Right lobe of liver (tissue), 4 donors: Measurements from ENCODE around the gene DNAI7.

ENCODE experiments used
- CTCF ChIP-seq, 4 donors: fragments of 200-600 bp in 3 of 4; fragments of 450-650 bp in 1 of 4; IDR thresholded peaks; one replicate each; pipeline versions ENCODE4 v1.5.1 to v1.8.0; 2016 to 2022; ENCODE audit warnings: antibody characterized with exemption in 4 of 4, mild to moderate bottlenecking in 2 of 4
- POLR2A ChIP-seq: fragments of 450-650 bp; IDR thresholded peaks from one replicate; pipeline ENCODE4 v1.6.1; 2017; ENCODE audit warnings: antibody characterized with exemption, mild to moderate bottlenecking
- donor health status: DM: no; HTN: no; CAD: no.
- donor health status: DM: no; HTN: no; CAD: no.
- donor health status: DM: no; HTN: yes; CAD: no.

- TF ChIP-seq CTCF (IDR thresholded peaks at IDR 0.05) (no peak), POLR2A (no peak)
Measured at GRCh38 chr12:25110260-25110659, 84.7 kb downstream of the DNAI7 start.
